BJ (cell line): ENCODE data around the gene ING4. TPM values are rescaled to one million over a fixed set of nuclear protein-coding genes. Genes with fewer than 3 reads are reported as not detected.

Experiments
- CTCF ChIA-PET: fragments of 350-600 bp; formaldehyde crosslinking; extraction: SDS; loops from one replicate; lab custom pipeline; 2021; ENCODE audit warnings: antibody characterized with exemption, inconsistent platforms; lab: Yijun Ruan, JAX
- POLR2A ChIA-PET: fragments of 300-600 bp; sonication (Branson Sonifier 250); formaldehyde crosslinking; extraction: SDS; loops from one replicate; lab custom pipeline; 2021; ENCODE audit warnings: antibody characterized with exemption; lab: Charles Lee
- DNase-seq: peaks from one replicate; pipeline ENCODE4 v3.0.0-alpha.2; 2011; ENCODE audit warnings: low read depth
- H3K27me3 ChIP-seq: 2 replicates; pipeline ENCODE4 v1.6.0; 2011; ENCODE audit warnings: low read length; ENCODE audit not compliant: control insufficient read depth, insufficient read depth
- H3K36me3 ChIP-seq: 2 replicates; pipeline ENCODE4 v1.5.1; 2011; ENCODE audit warnings: low read length; ENCODE audit not compliant: control insufficient read depth, insufficient read depth
- H3K4me3 ChIP-seq: 2 replicates; pipeline ENCODE4 v1.5.1; 2011; ENCODE audit warnings: low read depth, mild to moderate bottlenecking, control low read depth, low read length
- CTCF ChIP-seq: IDR thresholded peaks from 2 replicates; pipeline ENCODE4 v1.5.1; 2011; ENCODE audit warnings: low read depth, mild to moderate bottlenecking, control low read depth, inconsistent platforms, low read length, moderate library complexity; ENCODE audit not compliant: insufficient read depth
- polyA plus RNA-seq: library from polyadenylated mRNA; depleted of rRNA; stranded (reverse); fragments of >200 nt; gene quantifications from 2 replicates; pipeline ENCODE4 v1.2.3, GENCODE V29; 2011; rRNA removed
- small RNA-seq: library from RNA; depleted of rRNA; stranded (forward); fragments of <200 nt; gene quantifications from one replicate; pipeline ENCODE3, GENCODE V24; 2012; ENCODE audit warnings: low replicate concordance, low read depth; ENCODE audit not compliant: insufficient read length

Gene ING4
- polyA plus RNA-seq, 1 experiment, result 43.0 TPM

GRCh38 chr12:6605421-6606330 is 57.2 kb downstream of the ING4 start:
- Histone ChIP-seq H3K27me3 (no peaks in the 10 kb centered on the region), H3K36me3 (peaks cover 22% of the 10 kb centered on the region), H3K4me3 (peak overlapping the region; percentile 98)
- DNase-seq, result no peak
- no peak for TF ChIP-seq CTCF
- ChIA-PET POLR2A (no interaction called here), CTCF (interaction anchor here (0.5 to 1.3 kb wide), 6 partner anchors 9 to 84 kb away, joined by 3 to 4 read pairs (median 3); partner anchors contain the start of gene ZNF384)

- DNase-seq, result no peak
- Histone ChIP-seq H3K4me3 (peak overlapping the region; percentile 98), H3K27me3 (no peaks in the 10 kb centered on the region), H3K36me3 (peaks cover 33% of the 10 kb centered on the region)
- TF ChIP-seq CTCF, result no peak
- CTCF ChIA-PET, result interaction anchor here (0.6 to 1.8 kb wide), 9 partner anchors 8 to 455 kb away, joined by 3 to 5 read pairs (median 3); no protein-coding TSS in a partner anchor
- POLR2A ChIA-PET, result no interaction called here
Observed at GRCh38 chr12:6604259-6605029, 58.5 kb downstream of the ING4 start.

GRCh38 chr12:6603095-6603567 is 59.8 kb downstream of the ING4 start:
- CTCF ChIA-PET, result interaction anchor here (0.9 to 1.8 kb wide), 4 partner anchors 18 to 102 kb away, joined by 3 to 6 read pairs (median 4); no protein-coding TSS in a partner anchor
- Histone ChIP-seq H3K27me3 (no peaks in the 10 kb centered on the region), H3K4me3 (peak overlapping the region; percentile 12), H3K36me3 (peaks cover 42% of the 10 kb centered on the region)
- TF ChIP-seq CTCF, result no peak
- POLR2A ChIA-PET, result interaction anchor here (0.6 to 1.1 kb wide), 3 partner anchors 10 to 163 kb away, joined by 3 to 4 read pairs (median 4); no protein-coding TSS in a partner anchor
- DNase-seq, result no peak

GRCh38 chr12:6602526-6602925 is 60.4 kb downstream of the ING4 start:
- ChIA-PET CTCF (interaction anchor here (0.6 to 1.7 kb wide), 5 partner anchors 17 to 1506 kb away, joined by 3 to 10 read pairs (median 3); no protein-coding TSS in a partner anchor), POLR2A (interaction anchor here (0.6 to 1.1 kb wide), 3 partner anchors 11 to 163 kb away, joined by 3 to 4 read pairs (median 4); no protein-coding TSS in a partner anchor)
- no peaks in the 10 kb centered on the region for H3K27me3 ChIP-seq
- H3K36me3 ChIP-seq, result peaks cover 47% of the 10 kb centered on the region
- no peak for DNase-seq
- no peak for TF ChIP-seq CTCF
- no peak overlapping the region for H3K4me3 ChIP-seq

Small RNAs within 50 kb of the gene (small RNA-seq; reads per million reads assigned to genes)
- not detected for gene RNU6-781P

Other genes starting within 250 kb of the ING4 start
- gene CD27, start 218.2 kb downstream of the ING4 start, polyA plus RNA-seq, result 0.15 TPM in 1 of 2 replicates, not detected in the other
- gene TAPBPL, start 211.1 kb downstream of the ING4 start, polyA plus RNA-seq, result 13.6 and 25.8 TPM in 2 replicates
- 12.5 and 23.3 TPM in 2 replicates for gene VAMP1, start 192.4 kb downstream of the ING4 start, polyA plus RNA-seq
- gene MRPL51, start 169.9 kb downstream of the ING4 start, polyA plus RNA-seq, result 53.4 and 117 TPM in 2 replicates
- 55.8 and 65.6 TPM in 2 replicates for gene NCAPD2, start 169.0 kb downstream of the ING4 start, polyA plus RNA-seq
- gene GAPDH, start 128.6 kb downstream of the ING4 start, polyA plus RNA-seq, result 12,114 and 18,709 TPM in 2 replicates
- 19.6 and 31.9 TPM in 2 replicates for gene IFFO1, start 107.1 kb downstream of the ING4 start, polyA plus RNA-seq
- gene NOP2, start 94.8 kb downstream of the ING4 start, polyA plus RNA-seq, result 28.4 and 32.6 TPM in 2 replicates
- gene CHD4, start 55.7 kb downstream of the ING4 start, polyA plus RNA-seq, result 69.8 and 87.6 TPM in 2 replicates
- gene LPAR5, start 27.2 kb downstream of the ING4 start, polyA plus RNA-seq, result 0.05 TPM in 1 of 2 replicates, not detected in the other
- gene ACRBP, start 15.7 kb downstream of the ING4 start, polyA plus RNA-seq, result 0.17 and 0.40 TPM in 2 replicates
- 38.8 and 57.0 TPM in 2 replicates for gene ZNF384, start 26.3 kb upstream of the ING4 start, polyA plus RNA-seq
- 0.44 and 0.59 TPM in 2 replicates for gene PIANP, start 37.7 kb upstream of the ING4 start, polyA plus RNA-seq
- 128 and 200 TPM in 2 replicates for gene COPS7A, start 60.9 kb upstream of the ING4 start, polyA plus RNA-seq
- 287 and 345 TPM in 2 replicates for gene MLF2, start 90.0 kb upstream of the ING4 start, polyA plus RNA-seq
- gene PTMS, start 103.2 kb upstream of the ING4 start, polyA plus RNA-seq, result 234 and 241 TPM in 2 replicates
- gene LAG3, start 109.4 kb upstream of the ING4 start, polyA plus RNA-seq, result 0.28 and 0.50 TPM in 2 replicates
- 0.33 and 0.42 TPM in 2 replicates for gene CD4, start 126.4 kb upstream of the ING4 start, polyA plus RNA-seq
- gene GPR162, start 158.7 kb upstream of the ING4 start, polyA plus RNA-seq, result 3.3 and 6.6 TPM in 2 replicates
- gene P3H3, start 165.3 kb upstream of the ING4 start, polyA plus RNA-seq, result 40.9 and 71.6 TPM in 2 replicates
- gene GNB3, start 177.8 kb upstream of the ING4 start, polyA plus RNA-seq, result 3.3 and 5.3 TPM in 2 replicates
- 39.2 and 57.1 TPM in 2 replicates for gene CDCA3, start 188.2 kb upstream of the ING4 start, polyA plus RNA-seq
- gene USP5, start 189.0 kb upstream of the ING4 start, polyA plus RNA-seq, result 52.9 and 90.0 TPM in 2 replicates
- 2,446 and 2,656 TPM in 2 replicates for gene TPI1, start 204.4 kb upstream of the ING4 start, polyA plus RNA-seq
- gene SPSB2, start 210.2 kb upstream of the ING4 start, polyA plus RNA-seq, result 5.0 and 7.3 TPM in 2 replicates
- 12.7 and 13.3 TPM in 2 replicates for gene LRRC23, start 241.7 kb upstream of the ING4 start, polyA plus RNA-seq